CD14-positive monocyte (primary cell): ENCODE measurements around the gene PDZD7. TPM values are rescaled to one million over a fixed set of nuclear protein-coding genes. Genes with fewer than 3 reads are reported as not detected.
A peak's percentile ranks its signal among the peaks of the same experiment; 100 is the strongest.

Experiments used
- DNase-seq, 3 donors: peaks; one replicate each; pipeline ENCODE4 v3.0.0-alpha.2; 2011 to 2022
- H2AFZ ChIP-seq: 2 replicates; pipeline ENCODE4 v1.6.0; 2012; ENCODE audit warnings: mild to moderate bottlenecking, low read depth, low read length, inconsistent platforms; ENCODE audit not compliant: insufficient read depth, poor library complexity, severe bottlenecking
- H3K27ac ChIP-seq, 2 donors: 1 replicate in 1 of 2; 2 replicates in 1 of 2; pipeline ENCODE4 v1.5.1; 2012 to 2013; ENCODE audit warnings: low read length in 2 of 2, control low read depth in 1 of 2, inconsistent platforms in 1 of 2, low read depth in 1 of 2, mild to moderate bottlenecking in 1 of 2
- H3K27me3 ChIP-seq, 2 donors: one replicate each; pipeline versions ENCODE4 v1.6.0 to v1.6.1; 2011 to 2013; ENCODE audit warnings: low read length in 2 of 2; ENCODE audit not compliant: control insufficient read depth in 2 of 2, insufficient read depth in 2 of 2
- H3K36me3 ChIP-seq, 2 donors: replicated peaks in 1 of 2; 1 replicate in 1 of 2; 2 replicates in 1 of 2; pipeline versions ENCODE4 v1.5.1 to v1.6.1; 2012 to 2013; ENCODE audit warnings: low read length in 2 of 2, control low read depth in 1 of 2, inconsistent platforms in 1 of 2, mild to moderate bottlenecking in 1 of 2; ENCODE audit not compliant: insufficient read depth in 2 of 2, control insufficient read depth in 1 of 2
- H3K4me1 ChIP-seq, 2 donors: 1 replicate in 1 of 2; 2 replicates in 1 of 2; pipeline versions ENCODE4 v1.5.1 to v1.6.1; 2012 to 2013; ENCODE audit warnings: low read length in 2 of 2, control low read depth in 1 of 2, inconsistent platforms in 1 of 2, mild to moderate bottlenecking in 1 of 2, moderate library complexity in 1 of 2; ENCODE audit not compliant: insufficient read depth in 2 of 2, control insufficient read depth in 1 of 2
- H3K4me2 ChIP-seq: replicated peaks from 2 replicates; pipeline ENCODE3; 2012; ENCODE audit warnings: low read length, moderate library complexity, mild to moderate bottlenecking; ENCODE audit not compliant: poor library complexity, severe bottlenecking; ENCODE audit errors: extremely low read depth
- H3K4me3 ChIP-seq, 3 experiments: fragments of 200-600 bp in 1 of 3; sonication (generic) in 1 of 3; replicated peaks in 1 of 3; 1 replicate in 2 of 3; 2 replicates in 1 of 3; pipeline ENCODE4 v1.5.1; 2011 to 2013; ENCODE audit warnings: low read length in 3 of 3, mild to moderate bottlenecking in 3 of 3, control low read depth in 2 of 3, low read depth in 2 of 3, inconsistent platforms in 1 of 3, moderate library complexity in 1 of 3
- H3K79me2 ChIP-seq: 2 replicates; pipeline ENCODE4 v1.6.0; 2012; ENCODE audit warnings: mild to moderate bottlenecking, control low read depth, inconsistent platforms, low read length, moderate library complexity; ENCODE audit not compliant: insufficient read depth
- H3K9ac ChIP-seq: 2 replicates; pipeline ENCODE4 v1.6.0; 2017; ENCODE audit warnings: low read length, mild to moderate bottlenecking; ENCODE audit not compliant: insufficient read depth, poor library complexity, severe bottlenecking
- H3K9me3 ChIP-seq, 2 donors: replicated peaks in 1 of 2; 1 replicate in 1 of 2; 2 replicates in 1 of 2; pipeline versions ENCODE4 v1.5.1 to v1.6.1; 2012 to 2013; ENCODE audit warnings: low read length in 2 of 2, control low read depth in 1 of 2; ENCODE audit not compliant: control insufficient read depth in 1 of 2, insufficient read depth in 1 of 2
- H4K20me1 ChIP-seq: 2 replicates; pipeline ENCODE4 v1.6.0; 2012; ENCODE audit warnings: mild to moderate bottlenecking, low read length, control low read depth, moderate library complexity; ENCODE audit not compliant: insufficient read depth
- H3K27ac Mint-ChIP-seq, 7 donors: one replicate each; pipeline ENCODE4 v1.8.0; 2020; ENCODE audit warnings: mild to moderate bottlenecking in 7 of 7, mixed read lengths in 7 of 7, moderate library complexity in 6 of 7, inconsistent platforms in 2 of 7
- H3K27me3 Mint-ChIP-seq, 3 donors: one replicate each; pipeline ENCODE4 v1.8.0; 2021 to 2022; ENCODE audit warnings: low read depth in 3 of 3, mild to moderate bottlenecking in 3 of 3, mixed read lengths in 3 of 3, moderate library complexity in 3 of 3, inconsistent platforms in 1 of 3
- H3K36me3 Mint-ChIP-seq, 2 donors: one replicate each; pipeline ENCODE4 v1.8.0; 2020; ENCODE audit warnings: mixed read lengths in 2 of 2, inconsistent platforms in 1 of 2, mild to moderate bottlenecking in 1 of 2
- H3K4me1 Mint-ChIP-seq: one replicate; pipeline ENCODE4 v1.8.0; 2020; ENCODE audit warnings: mild to moderate bottlenecking, mixed read lengths
- H3K4me3 Mint-ChIP-seq, 2 donors: one replicate each; pipeline ENCODE4 v1.8.0; 2020; ENCODE audit warnings: mild to moderate bottlenecking in 2 of 2, mixed read lengths in 2 of 2, moderate library complexity in 1 of 2
- H3K9me3 Mint-ChIP-seq, 7 donors: one replicate each; pipeline ENCODE4 v1.8.0; 2020 to 2022; ENCODE audit warnings: mixed read lengths in 7 of 7, mild to moderate bottlenecking in 6 of 7, moderate library complexity in 6 of 7, inconsistent platforms in 2 of 7
- WGBS: methylation state at CpG from one replicate; pipeline ENCODE4 v1.1.5; 2013; ENCODE audit warnings: missing lambda C conversion rate; ENCODE audit not compliant: insufficient coverage; 5-methylcytosine and 5-hydroxymethylcytosine counted together
- intact Hi-C, 2 donors: fragments of 100-400 bp; cut with micrococcal nuclease; formaldehyde crosslinking; loops; one replicate each; pipeline versions ENCODE4 v1.15.0 to v1.15.1; 2023
- polyA minus RNA-seq: library from RNA; depleted of rRNA, polyadenylated mRNA; stranded (reverse); fragments of >200 nt; gene quantifications from 2 replicates; pipeline ENCODE4 v1.2.3, GENCODE V29; 2012
- polyA plus RNA-seq, 3 donors: library from polyadenylated mRNA; depleted of rRNA in 1 of 3; unstranded in 2 of 3; stranded (reverse) in 1 of 3; fragments of 300-500 nt in 2 of 3; fragments of >200 nt in 1 of 3; fragmentation: Illumina TruSeq in 2 of 3; gene quantifications; 1 replicate in 2 of 3; 2 replicates in 1 of 3; pipeline ENCODE4 v1.2.3, GENCODE V29; 2012 to 2021
- total RNA-seq, 12 experiments: library from RNA in 1 of 12; stranded (reverse) in 1 of 12; fragments of 120-200 nt in 1 of 12; gene quantifications; one replicate each; pipeline ENCODE4 v1.2.4 and lab custom pipeline; 2013 to 2026; ENCODE audit warnings: mixed read lengths in 6 of 12, inconsistent platforms in 1 of 12
- TF ChIP-seq, protein P1 (sequence below): fragments of 200-600 bp; IDR thresholded peaks from one replicate; pipeline ENCODE4 v1.8.0; 2022; ENCODE audit warnings: antibody characterized with exemption, mild to moderate bottlenecking

The PDZD7 gene
- 1.3 TPM for total RNA-seq (2013)
- under 1 TPM in 1 of 3 donors, not detected in 2; 0.73 TPM for polyA plus RNA-seq
- polyA minus RNA-seq: 0.97 and 1.4 TPM in 2 replicates
- total RNA-seq (lab: John Stamatoyannopoulos, UW): 0.42 to 3.5 (median 0.83) reads per million in 11 experiments

DNA sequence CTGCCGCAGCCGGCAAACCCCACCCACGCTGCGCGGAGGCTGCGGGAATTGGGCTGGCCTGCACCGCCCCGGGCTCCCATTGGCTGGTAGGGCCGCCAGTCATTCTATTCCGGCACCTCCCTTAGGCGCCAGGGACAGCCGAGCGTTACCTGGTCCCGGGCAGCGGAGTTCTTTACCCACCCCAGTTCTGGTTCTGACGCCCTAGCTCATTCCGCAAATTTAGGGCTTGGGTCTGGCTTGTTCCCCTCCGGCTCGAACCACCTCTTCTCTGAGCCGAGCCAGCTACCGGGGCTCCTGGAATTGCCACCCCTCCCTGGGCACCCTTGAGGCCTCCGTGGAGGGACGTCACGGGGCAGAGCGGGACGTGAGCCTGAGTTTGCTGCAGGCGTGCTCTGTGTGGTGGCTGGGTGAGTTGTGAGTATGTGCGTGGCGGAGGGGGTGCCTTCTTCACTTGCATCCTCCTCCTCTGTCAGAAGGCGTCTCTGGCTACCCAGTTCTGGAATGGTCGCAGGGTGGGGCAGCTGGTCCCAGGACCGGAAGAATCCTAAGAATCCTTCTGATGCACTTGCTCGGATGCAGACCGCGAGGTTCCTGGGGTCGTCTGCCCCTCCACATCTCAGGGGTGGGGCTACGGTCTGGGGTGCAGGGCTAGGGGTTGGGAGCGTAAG lies at the start of gene PDZD7, which contains the start of gene SFXN3:
PDZD7 (minus strand) TSS at position 2 of the 668 bp plus-strand sequence. CDS start 910 bp downstream, outside the sequence.
SFXN3 (plus strand) TSS at position 107 of the 668 bp plus-strand sequence. CDS start 3,461 bp downstream, outside the sequence.
- peaks cover 2 to 10% (median 6%) of the 10 kb centered on the region in 3 donors for H3K27me3 Mint-ChIP-seq
- H3K4me2 ChIP-seq: peak within 1 kb of the TSS; percentile 98
- peaks cover 16 to 19% of the 10 kb centered on the region in 2 donors for H3K36me3 ChIP-seq
- peaks cover 14% of the 10 kb centered on the region for H4K20me1 ChIP-seq
- peaks cover 57% of the 10 kb centered on the region for H3K4me1 Mint-ChIP-seq
- H3K27me3 ChIP-seq: no peaks in the 10 kb centered on the region
- TF ChIP-seq, protein P1, sequence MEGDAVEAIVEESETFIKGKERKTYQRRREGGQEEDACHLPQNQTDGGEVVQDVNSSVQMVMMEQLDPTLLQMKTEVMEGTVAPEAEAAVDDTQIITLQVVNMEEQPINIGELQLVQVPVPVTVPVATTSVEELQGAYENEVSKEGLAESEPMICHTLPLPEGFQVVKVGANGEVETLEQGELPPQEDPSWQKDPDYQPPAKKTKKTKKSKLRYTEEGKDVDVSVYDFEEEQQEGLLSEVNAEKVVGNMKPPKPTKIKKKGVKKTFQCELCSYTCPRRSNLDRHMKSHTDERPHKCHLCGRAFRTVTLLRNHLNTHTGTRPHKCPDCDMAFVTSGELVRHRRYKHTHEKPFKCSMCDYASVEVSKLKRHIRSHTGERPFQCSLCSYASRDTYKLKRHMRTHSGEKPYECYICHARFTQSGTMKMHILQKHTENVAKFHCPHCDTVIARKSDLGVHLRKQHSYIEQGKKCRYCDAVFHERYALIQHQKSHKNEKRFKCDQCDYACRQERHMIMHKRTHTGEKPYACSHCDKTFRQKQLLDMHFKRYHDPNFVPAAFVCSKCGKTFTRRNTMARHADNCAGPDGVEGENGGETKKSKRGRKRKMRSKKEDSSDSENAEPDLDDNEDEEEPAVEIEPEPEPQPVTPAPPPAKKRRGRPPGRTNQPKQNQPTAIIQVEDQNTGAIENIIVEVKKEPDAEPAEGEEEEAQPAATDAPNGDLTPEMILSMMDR: no peak
- H3K27ac ChIP-seq: peak within 1 kb of the TSS; percentile 90 to 100
- peaks cover 7% of the 10 kb centered on the region for H3K79me2 ChIP-seq
- H3K9ac ChIP-seq: peak within 1 kb of the TSS; percentile 98
- H3K4me1 ChIP-seq: peaks cover 44 to 61% of the 10 kb centered on the region in 2 donors
- H3K4me3 ChIP-seq: peak within 1 kb of the TSS; percentile 58 to 96 (median 66)
- peak within 1 kb of the TSS; percentile 85 for H2AFZ ChIP-seq
- peak within 1 kb of the TSS; percentile 97 to 100 (median 99) for H3K27ac Mint-ChIP-seq
- under 1% methylated on average over 30 of the region's 38 CpGs for WGBS
- intact Hi-C loops: no loop called here
- peak within 1 kb of the TSS; percentile 98 to 99 for H3K4me3 Mint-ChIP-seq
- H3K36me3 Mint-ChIP-seq: peaks cover 21 to 23% of the 10 kb centered on the region in 2 donors
- peaks cover 0 to 1% (median 0%) of the 10 kb centered on the region in 7 donors for H3K9me3 Mint-ChIP-seq
- DNase-seq: peak; percentile 90 to 92 (median 91)
- H3K9me3 ChIP-seq: no peaks in the 10 kb centered on the region

DNA sequence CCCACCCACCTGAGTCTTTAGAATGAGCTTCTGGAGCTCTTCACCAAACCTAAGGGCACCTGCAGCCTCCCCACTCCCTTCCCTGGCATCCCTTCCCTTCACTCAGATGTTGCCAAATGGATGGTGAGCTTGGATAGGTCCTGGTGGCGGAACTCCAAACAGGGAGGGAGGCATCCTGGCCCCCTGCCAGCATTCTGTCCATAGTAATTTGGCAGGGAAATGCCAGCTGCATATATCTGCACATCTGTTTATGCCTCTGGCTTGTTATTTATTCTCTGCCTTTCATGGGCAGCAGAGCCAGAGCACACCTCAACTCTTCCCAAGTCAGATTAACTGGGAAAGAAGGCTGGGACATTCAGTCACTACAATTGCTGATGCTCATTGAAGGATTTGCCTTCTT lies 48.9 kb upstream of the PDZD7 start:
- Mint-ChIP-seq H3K4me3 (peak overlapping the region in 1 of 2 donors; percentile 13), H3K27ac (no peak overlapping the region), H3K36me3 (no peaks in the 10 kb centered on the region), H3K9me3 (peaks cover 0 to 2% (median 0%) of the 10 kb centered on the region in 7 donors), H3K27me3 (peaks cover 37 to 76% (median 56%) of the 10 kb centered on the region in 3 donors), H3K4me1 (peaks cover 4% of the 10 kb centered on the region)
- Histone ChIP-seq H3K4me2 (no peak overlapping the region), H3K4me3 (no peak overlapping the region), H3K79me2 (no peaks in the 10 kb centered on the region), H3K9me3 (no peaks in the 10 kb centered on the region), H3K27ac (no peak overlapping the region), H3K36me3 (no peaks in the 10 kb centered on the region), H3K4me1 (no peaks in the 10 kb centered on the region), H2AFZ (no peak overlapping the region), H3K27me3 (peaks cover 37 to 76% of the 10 kb centered on the region in 2 donors), H3K9ac (no peak overlapping the region), H4K20me1 (no peaks in the 10 kb centered on the region)
- whole genome bisulfite sequencing: no CpG with 5 or more reads among the region's 1 CpG
- TF ChIP-seq, protein P1: no peak
- intact Hi-C loops: no loop called here
- no peak for DNase-seq
